GM19467 (cell line): ENCODE results near the gene COX14.
"Not testable (repeated sequence)": the region's sequence is repeated elsewhere in the genome, so short reads cannot be mapped to it uniquely, and the experiment has no call there.

Source experiments
- ATAC-seq: cut with Tn5 transposase; IDR thresholded peaks from one replicate; pipeline ENCODE4 v1.9.1; 2021; ENCODE audit warnings: mild to moderate bottlenecking, moderate library complexity; ENCODE audit not compliant: unreplicated experiment

The COX14 gene

GRCh38 chr12:50151047-50151687 lies 39.1 kb downstream of the COX14 start:
- ATAC-seq, result no peak

- ATAC-seq, result not testable (repeated sequence)
Measured at GRCh38 chr12:50154947-50155346, 42.9 kb downstream of the COX14 start.

GRCh38 chr12:50156641-50157040 lies 44.6 kb downstream of the COX14 start:
- ATAC-seq, result no peak

- ATAC-seq, result no peak
Measured at GRCh38 chr12:50157259-50157658, 45.2 kb downstream of the COX14 start.

GRCh38 chr12:50160643-50161042 lies 48.6 kb downstream of the COX14 start:
- ATAC-seq, result no peak

- ATAC-seq, result no peak
Measured at GRCh38 chr12:50162230-50162629, 50.2 kb downstream of the COX14 start.

- ATAC-seq, result no peak
Measured at GRCh38 chr12:50164963-50165362, 52.9 kb downstream of the COX14 start.

GRCh38 chr12:50166799-50167048 lies 54.7 kb downstream of the COX14 start:
- ATAC-seq, result no peak

- ATAC-seq, result peak; percentile 98
Measured at GRCh38 chr12:50167049-50167828, 55.2 kb downstream of the COX14 start, which contains the start of gene CERS5. Gene CERS5 (minus strand): TSS chr12:50167369. CDS start chr12:50167297, 72 bp downstream.
